OCI-LY3 (cell line): ENCODE measurements around the gene NUP98.

Experiments used
- CTCF ChIP-seq: fragments of 200-600, 300-600 bp; sonication (generic); IDR thresholded peaks from 2 replicates; pipeline ENCODE4 v1.5.1; 2014; ENCODE audit warnings: antibody characterized with exemption, low read length, low read depth
- EZH2phosphoT487 ChIP-seq: fragments of 200-600 bp; shearing (Covaris generic); IDR thresholded peaks from 2 replicates; pipeline ENCODE4 v1.6.1; 2018; ENCODE audit warnings: antibody characterized with exemption, mixed run types, low read depth

DNA sequence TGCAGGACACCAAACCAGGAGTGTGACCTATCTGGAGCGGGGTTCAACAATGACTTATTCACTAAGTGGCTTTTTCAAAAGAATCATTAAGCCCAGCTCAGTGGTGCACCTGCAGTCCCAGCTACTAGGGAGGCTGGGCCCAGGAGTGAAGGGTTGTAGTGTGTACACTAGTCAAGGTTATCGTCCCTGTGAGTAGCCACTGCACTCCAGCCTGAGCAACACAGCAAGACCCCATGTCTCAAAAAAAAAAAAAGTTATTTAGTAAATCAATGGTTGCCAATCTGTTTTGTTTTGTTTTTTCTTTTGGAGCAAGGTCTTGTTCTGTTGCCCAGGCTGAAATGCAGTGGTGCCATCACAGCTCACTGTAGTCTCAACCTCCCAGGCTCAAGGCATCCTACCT lies 35.5 kb upstream of the NUP98 start:
- TF ChIP-seq CTCF (no peak), EZH2phosphoT487 (no peak)
